WTC11 (cell line): Measurements from ENCODE around the gene SNAPC1. TPM values are rescaled to one million over a fixed set of nuclear protein-coding genes. Genes with fewer than 3 reads are reported as not detected.

Source experiments
- ATAC-seq: fragments of 200-7000 bp; cut with Tn5 transposase; 2 replicates; pipeline ENCODE4 v1.10.0; 2021; ENCODE audit warnings: mild to moderate bottlenecking, moderate library complexity
- CTCF ChIA-PET: fragments of 300-600 bp; sonication (Branson Sonifier 250); formaldehyde crosslinking; loops from one replicate; lab custom pipeline; 2021; ENCODE audit warnings: antibody characterized with exemption; lab: Charles Lee
- POLR2A ChIA-PET: fragments of 350-600 bp; sonication (Branson Sonifier 250); formaldehyde crosslinking; loops from one replicate; lab custom pipeline; 2021; ENCODE audit warnings: antibody characterized with exemption; lab: Charles Lee
- DNase-seq: peaks from one replicate; pipeline ENCODE4 v3.0.0; 2021; ENCODE audit warnings: low spot score
- H3K27ac Mint-ChIP-seq: 2 replicates; pipeline ENCODE4 v1.8.0; 2021; ENCODE audit warnings: mixed read lengths
- H3K27me3 Mint-ChIP-seq: 2 replicates; pipeline ENCODE4 v1.8.0; 2021; ENCODE audit warnings: low read depth, mild to moderate bottlenecking, moderate library complexity, mixed read lengths
- H3K36me3 Mint-ChIP-seq: 2 replicates; pipeline ENCODE4 v1.8.0; 2021; ENCODE audit warnings: mixed read lengths
- H3K4me1 Mint-ChIP-seq: 2 replicates; pipeline ENCODE4 v1.8.0; 2022; ENCODE audit warnings: mixed read lengths
- H3K4me3 Mint-ChIP-seq: 2 replicates; pipeline ENCODE4 v1.8.0; 2021; ENCODE audit warnings: mild to moderate bottlenecking, moderate library complexity, mixed read lengths
- H3K9me3 Mint-ChIP-seq: 2 replicates; pipeline ENCODE4 v1.8.0; 2021; ENCODE audit warnings: mixed read lengths
- CREB1 ChIP-seq: sonication (generic); formaldehyde crosslinking; IDR thresholded peaks from 2 replicates; pipeline ENCODE4 v1.8.0; 2023; ENCODE audit warnings: mild to moderate bottlenecking, missing genetic modification reagents
- CREM ChIP-seq: sonication (generic); formaldehyde crosslinking; IDR thresholded peaks from 2 replicates; pipeline ENCODE4 v1.8.1; 2022; ENCODE audit warnings: mild to moderate bottlenecking, missing genetic modification reagents, moderate library complexity
- ESRRA ChIP-seq: sonication (generic); formaldehyde crosslinking; IDR thresholded peaks from 2 replicates; pipeline ENCODE4 v1.8.1; 2022; ENCODE audit warnings: mild to moderate bottlenecking, missing genetic modification reagents, borderline replicate concordance
- ETV6 ChIP-seq: sonication (generic); formaldehyde crosslinking; IDR thresholded peaks from 2 replicates; pipeline ENCODE4 v1.8.1; 2022; ENCODE audit warnings: mild to moderate bottlenecking, missing genetic modification reagents
- FOXJ3 ChIP-seq: sonication (generic); formaldehyde crosslinking; IDR thresholded peaks from 2 replicates; pipeline ENCODE4 v1.9.0; 2021; ENCODE audit warnings: missing genetic modification reagents, mild to moderate bottlenecking, borderline replicate concordance
- FOXP1 ChIP-seq: sonication (generic); formaldehyde crosslinking; IDR thresholded peaks from 2 replicates; pipeline ENCODE4 v1.8.0; 2022; ENCODE audit warnings: missing genetic modification reagents, mild to moderate bottlenecking, moderate library complexity, borderline replicate concordance
- NR1H2 ChIP-seq: sonication (generic); formaldehyde crosslinking; IDR thresholded peaks from 2 replicates; pipeline ENCODE4 v1.9.0; 2021; ENCODE audit warnings: mild to moderate bottlenecking, moderate library complexity, missing genetic modification reagents
- SMAD3 ChIP-seq: sonication (generic); formaldehyde crosslinking; IDR thresholded peaks from 2 replicates; pipeline ENCODE4 v1.8.0; 2022; ENCODE audit warnings: missing genetic modification reagents, mild to moderate bottlenecking, borderline replicate concordance
- SMAD4 ChIP-seq: sonication (generic); formaldehyde crosslinking; IDR thresholded peaks from 2 replicates; pipeline ENCODE4 v1.8.0; 2022; ENCODE audit warnings: mild to moderate bottlenecking, missing genetic modification reagents
- SP1 ChIP-seq: sonication (generic); formaldehyde crosslinking; conservative IDR thresholded peaks from 2 replicates; pipeline ENCODE4 v1.8.1; 2022; ENCODE audit warnings: missing genetic modification reagents
- ZNF219 ChIP-seq: sonication (generic); formaldehyde crosslinking; IDR thresholded peaks from 2 replicates; pipeline ENCODE4 v1.8.0; 2023; ENCODE audit warnings: missing genetic modification reagents, mild to moderate bottlenecking, borderline replicate concordance
- ZNF263 ChIP-seq: sonication (generic); formaldehyde crosslinking; IDR thresholded peaks from 2 replicates; pipeline ENCODE4 v1.8.1; 2022; ENCODE audit warnings: low read depth, mild to moderate bottlenecking, moderate library complexity, missing genetic modification reagents
- ZNF416 ChIP-seq: fragments of 250-450 bp; sonication (Bioruptor Pico); IDR thresholded peaks from 2 replicates; pipeline ENCODE4 v1.9.0; 2021; ENCODE audit warnings: mild to moderate bottlenecking, inconsistent platforms
- ZNF423 ChIP-seq: fragments of 250-450 bp; sonication (Bioruptor Pico); IDR thresholded peaks from 2 replicates; pipeline ENCODE4 v2.1.2; 2022; ENCODE audit warnings: mild to moderate bottlenecking, moderate library complexity
- total RNA-seq: library from RNA; stranded (reverse); gene quantifications from 3 replicates; pipeline ENCODE4 v1.2.3, GENCODE V29; 2021
- TF ChIP-seq, protein P1 (sequence below): sonication (generic); formaldehyde crosslinking; IDR thresholded peaks from 2 replicates; pipeline ENCODE4 v1.8.1; 2023; ENCODE audit warnings: mild to moderate bottlenecking, missing genetic modification reagents
- TF ChIP-seq, protein P2 (sequence below): sonication (generic); formaldehyde crosslinking; IDR thresholded peaks from 2 replicates; pipeline ENCODE4 v1.8.1; 2023; ENCODE audit warnings: mild to moderate bottlenecking, moderate library complexity, missing genetic modification reagents
- TF ChIP-seq, protein P3 (sequence below): fragments of 250-450 bp; sonication (Bioruptor Pico); conservative IDR thresholded peaks from 2 replicates; pipeline ENCODE4 v1.9.0; 2021; ENCODE audit warnings: mild to moderate bottlenecking
- TF ChIP-seq, protein P4 (sequence below): fragments of 250-450 bp; sonication (Bioruptor Pico); IDR thresholded peaks from 2 replicates; pipeline ENCODE4 v1.9.0; 2021; ENCODE audit warnings: mild to moderate bottlenecking
- TF ChIP-seq, protein P5 (sequence below): sonication (generic); formaldehyde crosslinking; IDR thresholded peaks from 2 replicates; pipeline ENCODE4 v1.8.0; 2022; ENCODE audit warnings: mild to moderate bottlenecking, missing genetic modification reagents
- TF ChIP-seq, protein P6 (sequence below): fragments of 200-600 bp; IDR thresholded peaks from 2 replicates; pipeline ENCODE4 v1.8.0; 2022; ENCODE audit warnings: antibody characterized with exemption
- TF ChIP-seq, protein P7 (sequence below): sonication (generic); formaldehyde crosslinking; conservative IDR thresholded peaks from 2 replicates; pipeline ENCODE4 v1.8.1; 2022; ENCODE audit warnings: mild to moderate bottlenecking, missing genetic modification reagents
- TF ChIP-seq, protein P8 (sequence below): sonication (generic); formaldehyde crosslinking; IDR thresholded peaks from 2 replicates; pipeline ENCODE4 v1.8.1; 2023; ENCODE audit warnings: mild to moderate bottlenecking, missing genetic modification reagents, moderate library complexity

The SNAPC1 gene
- total RNA-seq, 1 experiment from 2014 or later: 9.5 TPM

DNA sequence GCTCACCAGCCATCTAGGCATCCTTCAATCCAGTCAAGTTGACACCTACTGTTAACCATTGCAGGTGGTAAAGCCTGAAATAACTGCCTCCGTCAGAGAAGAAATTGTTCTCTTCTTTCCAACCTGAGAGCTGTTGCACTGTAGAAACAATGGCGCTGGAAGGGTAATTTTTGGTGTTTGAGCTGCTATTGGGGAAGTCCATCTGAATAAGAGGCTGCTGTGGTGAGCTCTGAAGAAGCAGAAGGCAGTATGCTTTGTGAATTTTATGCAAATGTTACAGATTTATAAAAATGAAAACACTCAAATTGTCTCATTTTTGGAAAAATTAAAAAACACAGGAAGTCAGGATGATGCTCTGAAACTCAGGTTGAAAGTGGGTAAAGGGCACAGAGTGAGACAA lies 60.2 kb downstream of the SNAPC1 start:
- H3K9me3 Mint-ChIP-seq: peaks cover 15% of the 10 kb centered on the region
- DNase-seq (no peak), ATAC-seq (no peak)
- POLR2A ChIA-PET: no interaction called here
- no peak overlapping the region for H3K4me3 Mint-ChIP-seq
- CTCF ChIA-PET: no interaction called here
- TF ChIP-seq, protein P1, sequence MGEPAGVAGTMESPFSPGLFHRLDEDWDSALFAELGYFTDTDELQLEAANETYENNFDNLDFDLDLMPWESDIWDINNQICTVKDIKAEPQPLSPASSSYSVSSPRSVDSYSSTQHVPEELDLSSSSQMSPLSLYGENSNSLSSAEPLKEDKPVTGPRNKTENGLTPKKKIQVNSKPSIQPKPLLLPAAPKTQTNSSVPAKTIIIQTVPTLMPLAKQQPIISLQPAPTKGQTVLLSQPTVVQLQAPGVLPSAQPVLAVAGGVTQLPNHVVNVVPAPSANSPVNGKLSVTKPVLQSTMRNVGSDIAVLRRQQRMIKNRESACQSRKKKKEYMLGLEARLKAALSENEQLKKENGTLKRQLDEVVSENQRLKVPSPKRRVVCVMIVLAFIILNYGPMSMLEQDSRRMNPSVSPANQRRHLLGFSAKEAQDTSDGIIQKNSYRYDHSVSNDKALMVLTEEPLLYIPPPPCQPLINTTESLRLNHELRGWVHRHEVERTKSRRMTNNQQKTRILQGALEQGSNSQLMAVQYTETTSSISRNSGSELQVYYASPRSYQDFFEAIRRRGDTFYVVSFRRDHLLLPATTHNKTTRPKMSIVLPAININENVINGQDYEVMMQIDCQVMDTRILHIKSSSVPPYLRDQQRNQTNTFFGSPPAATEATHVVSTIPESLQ (CRISPR knock-in tag): no peak
- TF ChIP-seq CREB1 (no peak), ZNF263 (CRISPR knock-in tag) (no peak), ESRRA (CRISPR knock-in tag) (no peak), CREM (CRISPR knock-in tag) (no peak), ZNF219 (CRISPR knock-in tag) (no peak), FOXJ3 (CRISPR knock-in tag) (no peak), ETV6 (CRISPR knock-in tag) (no peak), NR1H2 (CRISPR knock-in tag) (no peak), SMAD4 (CRISPR knock-in tag) (no peak), FOXP1 (CRISPR knock-in tag) (no peak)
- TF ChIP-seq, protein P2, sequence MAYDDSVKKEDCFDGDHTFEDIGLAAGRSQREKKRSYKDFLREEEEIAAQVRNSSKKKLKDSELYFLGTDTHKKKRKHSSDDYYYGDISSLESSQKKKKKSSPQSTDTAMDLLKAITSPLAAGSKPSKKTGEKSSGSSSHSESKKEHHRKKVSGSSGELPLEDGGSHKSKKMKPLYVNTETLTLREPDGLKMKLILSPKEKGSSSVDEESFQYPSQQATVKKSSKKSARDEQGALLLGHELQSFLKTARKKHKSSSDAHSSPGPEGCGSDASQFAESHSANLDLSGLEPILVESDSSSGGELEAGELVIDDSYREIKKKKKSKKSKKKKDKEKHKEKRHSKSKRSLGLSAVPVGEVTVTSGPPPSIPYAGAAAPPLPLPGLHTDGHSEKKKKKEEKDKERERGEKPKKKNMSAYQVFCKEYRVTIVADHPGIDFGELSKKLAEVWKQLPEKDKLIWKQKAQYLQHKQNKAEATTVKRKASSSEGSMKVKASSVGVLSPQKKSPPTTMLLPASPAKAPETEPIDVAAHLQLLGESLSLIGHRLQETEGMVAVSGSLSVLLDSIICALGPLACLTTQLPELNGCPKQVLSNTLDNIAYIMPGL (CRISPR knock-in tag): no peak
- no peaks in the 10 kb centered on the region for H3K4me1 Mint-ChIP-seq
- H3K36me3 Mint-ChIP-seq: no peaks in the 10 kb centered on the region
- H3K27ac Mint-ChIP-seq: no peak overlapping the region
- H3K27me3 Mint-ChIP-seq: peaks cover 4% of the 10 kb centered on the region; the same call in 1 of the 2 replicates

DNA sequence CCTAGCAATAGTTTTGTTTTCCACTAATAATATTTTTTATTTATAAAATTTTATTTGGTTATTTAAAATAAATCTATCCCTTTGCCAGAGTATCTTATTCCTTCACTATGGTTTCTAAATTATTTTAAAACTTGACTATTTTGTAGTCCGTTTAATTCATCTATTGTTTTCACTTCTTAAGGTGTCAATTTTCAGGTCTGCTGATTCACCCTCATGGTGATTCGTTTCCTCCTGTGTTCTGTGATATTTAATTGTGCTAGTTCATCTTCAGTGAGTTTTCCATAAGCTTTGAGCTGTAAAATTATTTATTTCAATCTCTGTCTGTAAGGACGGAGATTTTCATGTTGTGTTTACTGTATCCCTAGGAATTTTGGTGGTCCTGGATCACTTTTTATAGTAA lies 70.6 kb downstream of the SNAPC1 start:
- Mint-ChIP-seq H3K4me3 (no peak overlapping the region), H3K9me3 (no peaks in the 10 kb centered on the region), H3K27ac (no peak overlapping the region), H3K36me3 (no peaks in the 10 kb centered on the region), H3K27me3 (no peaks in the 10 kb centered on the region), H3K4me1 (peaks cover 17% of the 10 kb centered on the region)
- ChIA-PET CTCF (interaction anchor here (1.0 kb wide), 1 partner anchor 537 kb away, joined by 3 read pairs; no protein-coding TSS in a partner anchor), POLR2A (no interaction called here)
- ATAC-seq: no peak
- no peak for DNase-seq
- TF ChIP-seq FOXP1 (CRISPR knock-in tag) (no peak), CREB1 (no peak), ZNF423 (CRISPR knock-in tag) (no peak), SP1 (CRISPR knock-in tag) (no peak), ZNF416 (CRISPR knock-in tag) (no peak), SMAD3 (CRISPR knock-in tag) (no peak)
- TF ChIP-seq, protein P3, sequence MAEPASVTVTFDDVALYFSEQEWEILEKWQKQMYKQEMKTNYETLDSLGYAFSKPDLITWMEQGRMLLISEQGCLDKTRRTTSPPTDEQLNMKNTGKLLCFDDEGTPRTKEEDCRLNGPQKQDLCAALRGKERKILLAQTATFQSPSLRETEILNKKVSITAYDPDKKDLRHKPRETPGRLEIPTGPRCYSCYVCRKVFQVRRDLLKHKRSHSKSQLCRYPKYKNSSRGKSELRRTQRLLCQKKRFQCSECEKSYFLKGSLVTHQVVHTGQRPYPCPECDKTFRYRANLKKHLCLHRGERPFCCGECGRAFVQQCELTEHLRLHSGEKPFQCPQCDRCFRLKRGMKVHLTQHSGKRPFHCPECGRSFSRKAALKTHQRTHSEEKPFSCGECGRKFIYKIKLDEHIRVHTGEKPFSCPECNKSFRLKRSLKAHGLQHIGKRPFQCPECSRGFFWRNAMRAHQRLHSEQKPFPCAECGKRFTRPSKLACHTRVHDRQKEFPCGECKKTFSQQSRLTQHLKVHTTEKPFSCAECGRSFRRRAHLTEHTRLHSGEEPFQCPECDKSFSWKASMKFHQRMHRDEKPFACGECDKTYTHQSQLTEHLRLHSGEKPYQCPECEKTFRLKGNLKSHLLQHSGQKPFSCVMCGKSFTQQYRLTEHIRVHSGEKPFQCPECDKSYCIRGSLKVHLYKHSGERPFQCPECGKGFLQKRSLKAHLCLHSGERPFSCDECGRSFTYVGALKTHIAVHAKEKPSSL (CRISPR knock-in tag): no peak
- TF ChIP-seq, protein P4, sequence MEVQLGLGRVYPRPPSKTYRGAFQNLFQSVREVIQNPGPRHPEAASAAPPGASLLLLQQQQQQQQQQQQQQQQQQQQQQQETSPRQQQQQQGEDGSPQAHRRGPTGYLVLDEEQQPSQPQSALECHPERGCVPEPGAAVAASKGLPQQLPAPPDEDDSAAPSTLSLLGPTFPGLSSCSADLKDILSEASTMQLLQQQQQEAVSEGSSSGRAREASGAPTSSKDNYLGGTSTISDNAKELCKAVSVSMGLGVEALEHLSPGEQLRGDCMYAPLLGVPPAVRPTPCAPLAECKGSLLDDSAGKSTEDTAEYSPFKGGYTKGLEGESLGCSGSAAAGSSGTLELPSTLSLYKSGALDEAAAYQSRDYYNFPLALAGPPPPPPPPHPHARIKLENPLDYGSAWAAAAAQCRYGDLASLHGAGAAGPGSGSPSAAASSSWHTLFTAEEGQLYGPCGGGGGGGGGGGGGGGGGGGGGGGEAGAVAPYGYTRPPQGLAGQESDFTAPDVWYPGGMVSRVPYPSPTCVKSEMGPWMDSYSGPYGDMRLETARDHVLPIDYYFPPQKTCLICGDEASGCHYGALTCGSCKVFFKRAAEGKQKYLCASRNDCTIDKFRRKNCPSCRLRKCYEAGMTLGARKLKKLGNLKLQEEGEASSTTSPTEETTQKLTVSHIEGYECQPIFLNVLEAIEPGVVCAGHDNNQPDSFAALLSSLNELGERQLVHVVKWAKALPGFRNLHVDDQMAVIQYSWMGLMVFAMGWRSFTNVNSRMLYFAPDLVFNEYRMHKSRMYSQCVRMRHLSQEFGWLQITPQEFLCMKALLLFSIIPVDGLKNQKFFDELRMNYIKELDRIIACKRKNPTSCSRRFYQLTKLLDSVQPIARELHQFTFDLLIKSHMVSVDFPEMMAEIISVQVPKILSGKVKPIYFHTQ (CRISPR knock-in tag): no peak
- TF ChIP-seq, protein P5, sequence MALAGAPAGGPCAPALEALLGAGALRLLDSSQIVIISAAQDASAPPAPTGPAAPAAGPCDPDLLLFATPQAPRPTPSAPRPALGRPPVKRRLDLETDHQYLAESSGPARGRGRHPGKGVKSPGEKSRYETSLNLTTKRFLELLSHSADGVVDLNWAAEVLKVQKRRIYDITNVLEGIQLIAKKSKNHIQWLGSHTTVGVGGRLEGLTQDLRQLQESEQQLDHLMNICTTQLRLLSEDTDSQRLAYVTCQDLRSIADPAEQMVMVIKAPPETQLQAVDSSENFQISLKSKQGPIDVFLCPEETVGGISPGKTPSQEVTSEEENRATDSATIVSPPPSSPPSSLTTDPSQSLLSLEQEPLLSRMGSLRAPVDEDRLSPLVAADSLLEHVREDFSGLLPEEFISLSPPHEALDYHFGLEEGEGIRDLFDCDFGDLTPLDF (CRISPR knock-in tag): no peak
- TF ChIP-seq, protein P6, sequence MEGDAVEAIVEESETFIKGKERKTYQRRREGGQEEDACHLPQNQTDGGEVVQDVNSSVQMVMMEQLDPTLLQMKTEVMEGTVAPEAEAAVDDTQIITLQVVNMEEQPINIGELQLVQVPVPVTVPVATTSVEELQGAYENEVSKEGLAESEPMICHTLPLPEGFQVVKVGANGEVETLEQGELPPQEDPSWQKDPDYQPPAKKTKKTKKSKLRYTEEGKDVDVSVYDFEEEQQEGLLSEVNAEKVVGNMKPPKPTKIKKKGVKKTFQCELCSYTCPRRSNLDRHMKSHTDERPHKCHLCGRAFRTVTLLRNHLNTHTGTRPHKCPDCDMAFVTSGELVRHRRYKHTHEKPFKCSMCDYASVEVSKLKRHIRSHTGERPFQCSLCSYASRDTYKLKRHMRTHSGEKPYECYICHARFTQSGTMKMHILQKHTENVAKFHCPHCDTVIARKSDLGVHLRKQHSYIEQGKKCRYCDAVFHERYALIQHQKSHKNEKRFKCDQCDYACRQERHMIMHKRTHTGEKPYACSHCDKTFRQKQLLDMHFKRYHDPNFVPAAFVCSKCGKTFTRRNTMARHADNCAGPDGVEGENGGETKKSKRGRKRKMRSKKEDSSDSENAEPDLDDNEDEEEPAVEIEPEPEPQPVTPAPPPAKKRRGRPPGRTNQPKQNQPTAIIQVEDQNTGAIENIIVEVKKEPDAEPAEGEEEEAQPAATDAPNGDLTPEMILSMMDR: no peak
- TF ChIP-seq, protein P7, sequence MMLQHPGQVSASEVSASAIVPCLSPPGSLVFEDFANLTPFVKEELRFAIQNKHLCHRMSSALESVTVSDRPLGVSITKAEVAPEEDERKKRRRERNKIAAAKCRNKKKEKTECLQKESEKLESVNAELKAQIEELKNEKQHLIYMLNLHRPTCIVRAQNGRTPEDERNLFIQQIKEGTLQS (CRISPR knock-in tag): no peak
- TF ChIP-seq, protein P8, sequence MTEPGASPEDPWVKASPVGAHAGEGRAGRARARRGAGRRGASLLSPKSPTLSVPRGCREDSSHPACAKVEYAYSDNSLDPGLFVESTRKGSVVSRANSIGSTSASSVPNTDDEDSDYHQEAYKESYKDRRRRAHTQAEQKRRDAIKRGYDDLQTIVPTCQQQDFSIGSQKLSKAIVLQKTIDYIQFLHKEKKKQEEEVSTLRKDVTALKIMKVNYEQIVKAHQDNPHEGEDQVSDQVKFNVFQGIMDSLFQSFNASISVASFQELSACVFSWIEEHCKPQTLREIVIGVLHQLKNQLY (CRISPR knock-in tag): no peak
